Hepatocyte (in vitro differentiated cells): ENCODE data around the gene CDCA7L. TPM values are rescaled to one million over a fixed set of nuclear protein-coding genes. Genes with fewer than 3 reads are reported as not detected.
"Not testable (repeated sequence)": the region's sequence is repeated elsewhere in the genome, so short reads cannot be mapped to it uniquely, and the experiment has no call there.

Experiments
- DNase-seq: peaks from one replicate; pipeline ENCODE4 v3.0.0-alpha.2; 2016; ENCODE audit warnings: low spot score
- H2AFZ ChIP-seq: fragments of 200-600 bp; sonication (generic); 2 replicates; pipeline ENCODE4 v1.6.0; 2016; ENCODE audit warnings: antibody characterized with exemption, mild to moderate bottlenecking
- H3K27ac ChIP-seq: fragments of 200-600 bp; sonication (generic); 2 replicates; pipeline ENCODE4 v1.5.1; 2016; ENCODE audit warnings: mild to moderate bottlenecking
- H3K27me3 ChIP-seq: fragments of 200-600 bp; sonication (generic); 2 replicates; pipeline ENCODE4 v1.6.1; 2016
- H3K36me3 ChIP-seq: fragments of 200-600 bp; sonication (generic); replicated peaks from 2 replicates; pipeline ENCODE4 v1.5.1; 2016; ENCODE audit warnings: low read depth; ENCODE audit not compliant: insufficient read depth
- H3K4me1 ChIP-seq: fragments of 200-600 bp; sonication (generic); 2 replicates; pipeline ENCODE4 v1.5.1; 2016; ENCODE audit warnings: mild to moderate bottlenecking, moderate library complexity; ENCODE audit not compliant: insufficient read depth
- H3K4me2 ChIP-seq: fragments of 200-600 bp; sonication (generic); 2 replicates; pipeline ENCODE4 v1.6.0; 2016
- H3K4me3 ChIP-seq: fragments of 200-600 bp; sonication (generic); 2 replicates; pipeline ENCODE4 v1.5.1; 2016; ENCODE audit warnings: mild to moderate bottlenecking
- H3K79me2 ChIP-seq: fragments of 200-600 bp; sonication (generic); 2 replicates; pipeline ENCODE4 v1.6.0; 2017; ENCODE audit warnings: mild to moderate bottlenecking
- H3K9me2 ChIP-seq: fragments of 200-600 bp; sonication (generic); replicated peaks from 2 replicates; pipeline ENCODE4 v1.6.0; 2017; ENCODE audit warnings: mild to moderate bottlenecking; ENCODE audit not compliant: insufficient read depth
- H3K9me3 ChIP-seq: fragments of 200-600 bp; sonication (generic); 2 replicates; pipeline ENCODE4 v1.5.1; 2016; ENCODE audit warnings: low read depth, mild to moderate bottlenecking
- H4K20me1 ChIP-seq: fragments of 200-600 bp; sonication (generic); 2 replicates; pipeline ENCODE4 v1.6.0; 2016; ENCODE audit warnings: mild to moderate bottlenecking; ENCODE audit not compliant: insufficient read depth, poor library complexity, severe bottlenecking
- EZH2 ChIP-seq: fragments of 200-600 bp; sonication (generic); IDR thresholded peaks from 2 replicates; pipeline ENCODE4 v1.6.1; 2016; ENCODE audit warnings: antibody characterized with exemption, mild to moderate bottlenecking, borderline replicate concordance
- EZH2phosphoT487 ChIP-seq: fragments of 200-600 bp; sonication (generic); IDR thresholded peaks from one replicate; pipeline ENCODE4 v1.6.1; 2018; ENCODE audit warnings: antibody characterized with exemption, mild to moderate bottlenecking, low read depth, moderate library complexity; ENCODE audit not compliant: unreplicated experiment, severe bottlenecking
- WGBS: methylation state at CpG from one replicate; pipeline ENCODE4 v1.1.6; 2016; ENCODE audit warnings: low lambda C conversion rate; ENCODE audit errors: missing lambda C conversion rate; 5-methylcytosine and 5-hydroxymethylcytosine counted together
- polyA plus RNA-seq: library from polyadenylated mRNA; unstranded; fragments of >200 nt; fragmentation: Nextera tagmentation; extraction: Ambion mirVana; gene quantifications from 2 replicates; pipeline ENCODE4 v1.2.1, GENCODE V29; 2016
- total RNA-seq: library from RNA; depleted of rRNA; stranded (reverse); fragments of >200 nt; gene quantifications from 2 replicates; pipeline ENCODE4 v1.2.3, GENCODE V29; 2014
- TF ChIP-seq, protein P1 (sequence below): fragments of 200-600 bp; sonication (generic); IDR thresholded peaks from 2 replicates; pipeline ENCODE4 v1.5.1; 2016; ENCODE audit warnings: antibody characterized with exemption, mild to moderate bottlenecking; ENCODE audit not compliant: poor library complexity

CDCA7L gene
- total and polyA plus RNA-seq, 2 experiments from 2014 or later = 4.5 to 13.0 TPM

DNA sequence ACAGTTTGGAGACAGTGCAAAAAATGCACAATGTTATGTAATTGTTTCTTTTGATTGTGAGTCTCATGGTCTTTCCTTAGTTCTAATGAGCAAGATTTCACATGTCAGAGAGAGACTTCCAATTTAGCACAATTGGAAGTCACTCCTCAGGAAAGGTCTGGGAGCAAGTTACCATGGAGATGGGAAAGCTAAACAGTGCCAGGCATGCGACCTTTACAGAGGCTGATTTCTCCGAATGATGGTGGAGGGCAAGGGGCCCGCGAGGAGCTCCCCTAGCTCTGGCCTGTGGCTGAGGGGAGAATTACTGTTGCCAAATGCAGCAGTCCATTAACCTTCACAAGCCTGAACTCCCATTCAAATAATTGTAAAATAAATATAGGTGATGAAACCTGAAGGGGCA, 59.3 kb downstream of the CDCA7L start:
- Histone ChIP-seq H3K27me3 (no peaks in the 10 kb centered on the region), H3K4me1 (no peaks in the 10 kb centered on the region), H3K36me3 (no peaks in the 10 kb centered on the region), H3K4me3 (no peak overlapping the region), H3K79me2 (no peaks in the 10 kb centered on the region), H3K27ac (no peak overlapping the region), H2AFZ (no peak overlapping the region), H3K9me3 (no peaks in the 10 kb centered on the region), H3K4me2 (no peak overlapping the region), H3K9me2 (no peaks in the 10 kb centered on the region), H4K20me1 (no peaks in the 10 kb centered on the region)
- DNase-seq = no peak
- WGBS = 56% methylated on average over 4 of the region's 4 CpGs
- no peak for TF ChIP-seq EZH2phosphoT487
- no peak for TF ChIP-seq EZH2
- TF ChIP-seq, protein P1, sequence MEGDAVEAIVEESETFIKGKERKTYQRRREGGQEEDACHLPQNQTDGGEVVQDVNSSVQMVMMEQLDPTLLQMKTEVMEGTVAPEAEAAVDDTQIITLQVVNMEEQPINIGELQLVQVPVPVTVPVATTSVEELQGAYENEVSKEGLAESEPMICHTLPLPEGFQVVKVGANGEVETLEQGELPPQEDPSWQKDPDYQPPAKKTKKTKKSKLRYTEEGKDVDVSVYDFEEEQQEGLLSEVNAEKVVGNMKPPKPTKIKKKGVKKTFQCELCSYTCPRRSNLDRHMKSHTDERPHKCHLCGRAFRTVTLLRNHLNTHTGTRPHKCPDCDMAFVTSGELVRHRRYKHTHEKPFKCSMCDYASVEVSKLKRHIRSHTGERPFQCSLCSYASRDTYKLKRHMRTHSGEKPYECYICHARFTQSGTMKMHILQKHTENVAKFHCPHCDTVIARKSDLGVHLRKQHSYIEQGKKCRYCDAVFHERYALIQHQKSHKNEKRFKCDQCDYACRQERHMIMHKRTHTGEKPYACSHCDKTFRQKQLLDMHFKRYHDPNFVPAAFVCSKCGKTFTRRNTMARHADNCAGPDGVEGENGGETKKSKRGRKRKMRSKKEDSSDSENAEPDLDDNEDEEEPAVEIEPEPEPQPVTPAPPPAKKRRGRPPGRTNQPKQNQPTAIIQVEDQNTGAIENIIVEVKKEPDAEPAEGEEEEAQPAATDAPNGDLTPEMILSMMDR = no peak

DNA sequence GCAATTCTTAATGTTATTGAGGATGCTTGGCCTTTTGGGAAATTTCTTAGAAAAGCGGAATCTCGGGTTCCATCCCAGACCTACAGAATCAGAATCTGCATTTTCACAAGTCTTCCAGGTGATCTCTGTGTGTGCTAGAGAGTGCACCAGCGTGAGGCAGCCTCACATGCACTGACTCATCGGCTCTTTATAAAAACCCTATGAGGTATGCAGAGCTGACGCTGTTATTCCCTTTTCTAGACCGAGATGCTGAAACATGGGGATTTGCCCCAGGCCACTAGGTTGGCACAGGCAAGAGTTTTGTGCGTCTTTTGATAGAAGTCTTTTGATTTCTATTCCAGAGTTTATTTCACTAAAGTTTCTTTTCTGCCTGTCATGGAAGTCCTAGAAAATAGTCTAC, 61.2 kb downstream of the CDCA7L start:
- Histone ChIP-seq H3K9me2 (no peaks in the 10 kb centered on the region), H3K4me1 (no peaks in the 10 kb centered on the region)

GRCh38 chr7:21883501-21883900, 62.2 kb downstream of the CDCA7L start:
- H3K27ac ChIP-seq, H3K4me2 ChIP-seq, H3K27me3 ChIP-seq, H3K36me3 ChIP-seq, H3K79me2 ChIP-seq, H2AFZ ChIP-seq, H3K4me3 ChIP-seq, H3K9me2 ChIP-seq, H3K4me1 ChIP-seq, DNase-seq, H3K9me3 ChIP-seq, H4K20me1 ChIP-seq: not testable (repeated sequence)
- 98% methylated on average over 2 of the region's 2 CpGs for WGBS

More for the DNA sequence above, 61.2 kb downstream of the CDCA7L start:
- Histone ChIP-seq H3K36me3 (no peaks in the 10 kb centered on the region), H3K79me2 (no peaks in the 10 kb centered on the region), H3K4me3 (no peak overlapping the region), H3K27ac (no peak overlapping the region), H3K4me2 (no peak overlapping the region), H3K9me3 (no peaks in the 10 kb centered on the region), H2AFZ (no peak overlapping the region), H4K20me1 (no peaks in the 10 kb centered on the region), H3K27me3 (no peaks in the 10 kb centered on the region)
- 92% methylated on average over 7 of the region's 7 CpGs for WGBS
- no peak for DNase-seq
- no peak for TF ChIP-seq EZH2
- no peak for TF ChIP-seq EZH2phosphoT487
- TF ChIP-seq, protein P1 = no peak

GRCh38 chr7:21883069-21883468, 62.6 kb downstream of the CDCA7L start:
- H3K36me3 ChIP-seq = no peaks in the 10 kb centered on the region
- H3K27me3 ChIP-seq = no peaks in the 10 kb centered on the region
- H3K9me3 ChIP-seq = no peaks in the 10 kb centered on the region
- H3K9me2 ChIP-seq = no peaks in the 10 kb centered on the region
- DNase-seq = no peak
- no peak overlapping the region for H2AFZ ChIP-seq
- no peak overlapping the region for H3K4me3 ChIP-seq
- 89% methylated on average over 3 of the region's 3 CpGs for WGBS
- no peaks in the 10 kb centered on the region for H3K79me2 ChIP-seq
- no peak overlapping the region for H3K27ac ChIP-seq
- H3K4me1 ChIP-seq = no peaks in the 10 kb centered on the region
- no peak for TF ChIP-seq EZH2phosphoT487
- no peak for TF ChIP-seq EZH2
- TF ChIP-seq, protein P1 = no peak
- no peak overlapping the region for H3K4me2 ChIP-seq
- H4K20me1 ChIP-seq = no peaks in the 10 kb centered on the region
